Central memory CD8-positive, alpha-beta T cell (primary cell): ENCODE results near the gene RNF145.
"Not testable (repeated sequence)": the region's sequence is repeated elsewhere in the genome, so short reads cannot be mapped to it uniquely, and the experiment has no call there.

Experiments
- ATAC-seq: fragments of 150-1000 bp; cut with Tn5 transposase; replicated peaks from 2 replicates; pipeline ENCODE4 v1.10.0; 2022; ENCODE audit warnings: mild to moderate bottlenecking, moderate FRiP score, moderate number of reproducible peaks; ENCODE audit not compliant: poor library complexity, severe bottlenecking; ENCODE audit errors: extremely low read depth
- DNase-seq, 2 donors: peaks; one replicate each; pipeline ENCODE4 v3.0.0; 2021; ENCODE audit warnings: low spot score in 2 of 2
- H3K27ac Mint-ChIP-seq: one replicate; pipeline ENCODE4 v1.8.0; 2022; ENCODE audit warnings: low read depth, mild to moderate bottlenecking, moderate library complexity, mixed read lengths
- H3K27me3 Mint-ChIP-seq: one replicate; pipeline ENCODE4 v1.8.0; 2022; ENCODE audit warnings: mixed read lengths
- H3K36me3 Mint-ChIP-seq: one replicate; pipeline ENCODE4 v1.8.0; 2022; ENCODE audit warnings: mild to moderate bottlenecking, moderate library complexity, mixed read lengths; ENCODE audit not compliant: insufficient read depth
- H3K4me1 Mint-ChIP-seq: one replicate; pipeline ENCODE4 v1.8.0; 2022; ENCODE audit warnings: mixed read lengths
- H3K4me3 Mint-ChIP-seq: one replicate; pipeline ENCODE4 v1.8.0; 2022; ENCODE audit warnings: mild to moderate bottlenecking, moderate library complexity, mixed read lengths
- H3K9me3 Mint-ChIP-seq: one replicate; pipeline ENCODE4 v1.8.0; 2022; ENCODE audit warnings: mixed read lengths

Gene RNF145

GRCh38 chr5:159161361-159162214 is 47.8 kb downstream of the RNF145 start:
- DNase-seq (no peak), ATAC-seq (no peak)
- Mint-ChIP-seq H3K27ac (no peak overlapping the region), H3K27me3 (no peaks in the 10 kb centered on the region), H3K4me1 (peaks cover 10% of the 10 kb centered on the region), H3K4me3 (no peak overlapping the region), H3K9me3 (no peaks in the 10 kb centered on the region), H3K36me3 (peaks cover 46% of the 10 kb centered on the region)

- not testable (repeated sequence) for H3K27ac Mint-ChIP-seq, DNase-seq, H3K4me3 Mint-ChIP-seq, ATAC-seq, H3K9me3 Mint-ChIP-seq, H3K27me3 Mint-ChIP-seq
- H3K4me1 Mint-ChIP-seq, result peaks cover 12% of the 10 kb centered on the region
- peaks cover 42% of the 10 kb centered on the region for H3K36me3 Mint-ChIP-seq
These were observed 50.7 kb downstream of the RNF145 start for GRCh38 chr5:159158553-159159091.

DNA sequence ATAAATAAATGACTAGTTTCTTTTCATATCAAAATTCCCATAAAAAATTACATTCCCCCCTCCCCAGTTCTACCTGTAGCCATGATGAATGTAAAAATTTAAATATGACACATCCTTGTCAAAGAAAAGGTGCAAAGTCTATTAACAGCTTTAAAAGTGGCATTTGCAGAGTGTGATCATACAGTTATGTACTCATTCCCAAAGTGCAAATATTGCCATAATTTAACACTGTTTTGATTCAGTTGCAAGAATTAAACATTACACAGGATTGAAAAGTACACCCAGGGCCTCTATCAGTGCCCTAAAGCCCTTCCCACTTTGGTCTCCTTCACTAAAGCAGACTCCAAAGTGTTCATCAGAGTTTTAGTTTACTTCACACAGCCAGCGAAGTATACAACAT is 51.8 kb downstream of the RNF145 start:
- peaks cover 9% of the 10 kb centered on the region for H3K4me1 Mint-ChIP-seq
- peaks cover 34% of the 10 kb centered on the region for H3K36me3 Mint-ChIP-seq
- H3K27ac Mint-ChIP-seq, result no peak overlapping the region
- DNase-seq (no peak), ATAC-seq (no peak)
- H3K9me3 Mint-ChIP-seq, result no peaks in the 10 kb centered on the region
- H3K4me3 Mint-ChIP-seq, result no peak overlapping the region
- no peaks in the 10 kb centered on the region for H3K27me3 Mint-ChIP-seq

GRCh38 chr5:159156426-159157238 is 52.7 kb downstream of the RNF145 start:
- ATAC-seq, result peak; percentile 69
- H3K4me1 Mint-ChIP-seq, result peaks cover 9% of the 10 kb centered on the region
- no peak overlapping the region for H3K4me3 Mint-ChIP-seq
- no peak overlapping the region for H3K27ac Mint-ChIP-seq
- peaks cover 31% of the 10 kb centered on the region for H3K36me3 Mint-ChIP-seq
- H3K9me3 Mint-ChIP-seq, result no peaks in the 10 kb centered on the region
- no peak for DNase-seq
- H3K27me3 Mint-ChIP-seq, result no peaks in the 10 kb centered on the region

- Mint-ChIP-seq H3K27ac (no peak overlapping the region), H3K4me1 (peaks cover 9% of the 10 kb centered on the region), H3K36me3 (peaks cover 24% of the 10 kb centered on the region), H3K27me3 (no peaks in the 10 kb centered on the region), H3K4me3 (no peak overlapping the region), H3K9me3 (no peaks in the 10 kb centered on the region)
- ATAC-seq (no peak), DNase-seq (no peak)
These were observed 53.4 kb downstream of the RNF145 start for GRCh38 chr5:159155960-159156359.

- H3K9me3 Mint-ChIP-seq, result no peaks in the 10 kb centered on the region
- ATAC-seq, result no peak
- no peak overlapping the region for H3K27ac Mint-ChIP-seq
- no peaks in the 10 kb centered on the region for H3K27me3 Mint-ChIP-seq
- H3K36me3 Mint-ChIP-seq, result peaks cover 3% of the 10 kb centered on the region
- H3K4me1 Mint-ChIP-seq, result peaks cover 9% of the 10 kb centered on the region
- H3K4me3 Mint-ChIP-seq, result no peak overlapping the region
- DNase-seq, result no peak
These were observed 56.5 kb downstream of the RNF145 start for GRCh38 chr5:159152876-159153275.

- ATAC-seq (no peak), DNase-seq (no peak)
- Mint-ChIP-seq H3K27me3 (peaks cover 12% of the 10 kb centered on the region), H3K4me1 (no peaks in the 10 kb centered on the region), H3K9me3 (peaks cover 5% of the 10 kb centered on the region), H3K27ac (no peak overlapping the region), H3K36me3 (peaks cover 2% of the 10 kb centered on the region), H3K4me3 (no peak overlapping the region)
These were observed 60.3 kb downstream of the RNF145 start for GRCh38 chr5:159149085-159149484.

- Mint-ChIP-seq H3K27me3 (peaks cover 23% of the 10 kb centered on the region), H3K4me3 (no peak overlapping the region)
- ATAC-seq, result no peak
These were observed 61.4 kb downstream of the RNF145 start for GRCh38 chr5:159147976-159148375.

GRCh38 chr5:159146839-159147238 is 62.5 kb downstream of the RNF145 start:
- H3K36me3 Mint-ChIP-seq, result peaks cover 2% of the 10 kb centered on the region
- no peak for DNase-seq
- H3K4me3 Mint-ChIP-seq, result no peak overlapping the region
- no peak overlapping the region for H3K27ac Mint-ChIP-seq
- ATAC-seq, result no peak
- peaks cover 34% of the 10 kb centered on the region for H3K27me3 Mint-ChIP-seq
- H3K9me3 Mint-ChIP-seq, result peaks cover 5% of the 10 kb centered on the region
- no peaks in the 10 kb centered on the region for H3K4me1 Mint-ChIP-seq

More at GRCh38 chr5:159147976-159148375, 61.4 kb downstream of the RNF145 start:
- no peak for DNase-seq
- peaks cover 2% of the 10 kb centered on the region for H3K36me3 Mint-ChIP-seq
- H3K4me1 Mint-ChIP-seq, result no peaks in the 10 kb centered on the region
- H3K27ac Mint-ChIP-seq, result no peak overlapping the region
- peaks cover 5% of the 10 kb centered on the region for H3K9me3 Mint-ChIP-seq

GRCh38 chr5:159145160-159145559 is 64.2 kb downstream of the RNF145 start:
- not testable (repeated sequence) for H3K9me3 Mint-ChIP-seq, H3K4me3 Mint-ChIP-seq, H3K27ac Mint-ChIP-seq, H3K4me1 Mint-ChIP-seq, H3K36me3 Mint-ChIP-seq, DNase-seq, ATAC-seq
- H3K27me3 Mint-ChIP-seq, result peaks cover 51% of the 10 kb centered on the region

DNA sequence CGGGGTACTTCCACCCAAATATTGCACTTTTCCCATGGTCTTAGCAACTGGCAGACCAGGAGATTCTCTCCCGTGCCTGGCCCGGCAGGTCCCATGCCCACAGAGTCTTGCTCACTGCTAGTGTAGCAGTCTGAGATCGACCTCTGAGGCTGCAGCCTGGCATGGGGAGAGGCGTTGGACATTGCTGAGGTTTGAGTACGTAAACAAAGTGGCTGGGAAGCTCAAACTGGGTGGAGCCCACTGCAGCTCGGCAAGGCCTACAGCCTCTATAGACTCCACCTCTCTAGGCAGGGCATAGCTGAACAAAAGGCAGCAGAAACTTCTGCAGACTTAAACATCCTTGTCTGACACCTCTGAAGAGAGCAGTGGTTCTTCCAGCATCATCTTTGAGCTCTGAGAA is 69.6 kb downstream of the RNF145 start:
- Mint-ChIP-seq H3K4me3 (no peak overlapping the region), H3K9me3 (peaks cover 3% of the 10 kb centered on the region), H3K4me1 (no peaks in the 10 kb centered on the region), H3K27ac (no peak overlapping the region), H3K36me3 (peaks cover 2% of the 10 kb centered on the region), H3K27me3 (peaks cover 72% of the 10 kb centered on the region)
- ATAC-seq (no peak), DNase-seq (no peak)

- ATAC-seq, result no peak
- Mint-ChIP-seq H3K27ac (no peak overlapping the region), H3K36me3 (no peaks in the 10 kb centered on the region), H3K9me3 (no peaks in the 10 kb centered on the region), H3K4me3 (no peak overlapping the region), H3K27me3 (peaks cover 43% of the 10 kb centered on the region), H3K4me1 (no peaks in the 10 kb centered on the region)
- no peak for DNase-seq
These were observed 73.3 kb downstream of the RNF145 start for GRCh38 chr5:159135896-159136531.
